ENCODE measurements around the gene GJC2. TPM values are rescaled to one million over a fixed set of nuclear protein-coding genes. Genes with fewer than 3 reads are reported as not detected.

The GJC2 gene
- total RNA-seq, 1 experiment from 2014 or later = 1.5 TPM

DNA sequence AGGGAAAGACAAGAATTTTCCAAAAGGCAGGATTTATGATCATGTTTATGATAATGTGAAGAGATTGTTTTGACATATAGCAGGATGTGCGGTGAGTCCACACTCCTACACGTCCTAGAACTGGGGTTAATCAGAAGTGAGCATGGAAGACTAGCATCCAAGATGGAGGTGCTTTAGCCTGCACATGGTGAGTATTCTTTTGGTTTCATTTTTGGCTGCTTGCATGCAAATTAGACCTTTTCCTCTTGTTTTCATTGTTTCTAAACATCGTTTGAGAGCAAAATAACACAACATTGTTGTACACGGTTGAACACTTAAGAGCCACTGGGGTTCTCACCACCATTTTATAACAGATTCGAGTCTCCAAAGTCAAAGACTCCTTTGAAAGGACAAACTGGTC lies 24.5 kb upstream of the GJC2 start:
- Histone ChIP-seq H3K9me3 (no peaks in the 10 kb centered on the region), H3K4me1 (peaks cover 7% of the 10 kb centered on the region; the same call in 1 of the 2 replicates), H3K27me3 (replicated peaks; ENCODE audit: control insufficient read depth, insufficient read depth, low read length) (no peaks in the 10 kb centered on the region), H3K36me3 (ENCODE audit: control insufficient read depth, insufficient read depth, low read length) (no peaks in the 10 kb centered on the region), H3K4me3 (ENCODE audit: low read depth, low read length) (no peak overlapping the region)
- intact Hi-C loops (cut with micrococcal nuclease; ENCODE audit: unreplicated experiment) = no loop called here
- Mint-ChIP-seq H3K9me3 (ENCODE audit: unreplicated experiment) (no peaks in the 10 kb centered on the region), H3K36me3 (ENCODE audit: insufficient read depth, unreplicated experiment) (no peaks in the 10 kb centered on the region), H3K27ac (ENCODE audit: unreplicated experiment) (no peak overlapping the region), H3K4me1 (ENCODE audit: low read depth, unreplicated experiment) (no peaks in the 10 kb centered on the region), H3K4me3 (ENCODE audit: unreplicated experiment) (no peak overlapping the region), H3K27me3 (ENCODE audit: insufficient read depth, unreplicated experiment) (no peaks in the 10 kb centered on the region)
- POLR2A ChIA-PET = no interaction called here
- CTCF ChIA-PET = no interaction called here
- no peak for DNase-seq
- TF ChIP-seq, protein P1, sequence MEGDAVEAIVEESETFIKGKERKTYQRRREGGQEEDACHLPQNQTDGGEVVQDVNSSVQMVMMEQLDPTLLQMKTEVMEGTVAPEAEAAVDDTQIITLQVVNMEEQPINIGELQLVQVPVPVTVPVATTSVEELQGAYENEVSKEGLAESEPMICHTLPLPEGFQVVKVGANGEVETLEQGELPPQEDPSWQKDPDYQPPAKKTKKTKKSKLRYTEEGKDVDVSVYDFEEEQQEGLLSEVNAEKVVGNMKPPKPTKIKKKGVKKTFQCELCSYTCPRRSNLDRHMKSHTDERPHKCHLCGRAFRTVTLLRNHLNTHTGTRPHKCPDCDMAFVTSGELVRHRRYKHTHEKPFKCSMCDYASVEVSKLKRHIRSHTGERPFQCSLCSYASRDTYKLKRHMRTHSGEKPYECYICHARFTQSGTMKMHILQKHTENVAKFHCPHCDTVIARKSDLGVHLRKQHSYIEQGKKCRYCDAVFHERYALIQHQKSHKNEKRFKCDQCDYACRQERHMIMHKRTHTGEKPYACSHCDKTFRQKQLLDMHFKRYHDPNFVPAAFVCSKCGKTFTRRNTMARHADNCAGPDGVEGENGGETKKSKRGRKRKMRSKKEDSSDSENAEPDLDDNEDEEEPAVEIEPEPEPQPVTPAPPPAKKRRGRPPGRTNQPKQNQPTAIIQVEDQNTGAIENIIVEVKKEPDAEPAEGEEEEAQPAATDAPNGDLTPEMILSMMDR (IDR thresholded peaks at IDR 0.05; ENCODE audit: insufficient read depth in 1 of 2, low read depth in 1 of 2, low read length in 1 of 2, severe bottlenecking in 1 of 2, unreplicated experiment in 1 of 2) = no peak
- BruUV-seq (replicated peaks) = no TSS peak

DNA sequence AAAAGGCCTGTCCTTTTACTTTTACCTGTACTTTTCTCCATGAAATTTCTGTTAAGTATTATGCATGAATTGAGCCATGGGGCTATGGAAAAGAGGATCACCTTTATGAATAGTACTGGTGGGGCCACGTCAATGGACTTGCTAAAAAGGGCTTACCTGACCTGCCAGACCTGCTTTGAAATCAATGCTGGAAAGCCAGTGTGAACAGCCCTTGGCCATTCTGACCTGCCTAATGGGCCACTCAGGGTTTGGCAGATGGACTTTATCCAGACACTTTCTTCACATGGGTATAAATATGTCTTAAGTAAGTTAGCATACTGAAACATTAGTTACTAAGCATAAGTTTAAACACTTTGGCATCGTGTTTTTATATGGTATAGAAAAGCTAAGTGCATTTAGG lies 18.0 kb upstream of the GJC2 start:
- no peaks in the 10 kb centered on the region for H3K36me3 ChIP-seq (ENCODE audit: control insufficient read depth, insufficient read depth, low read length)
- no peaks in the 10 kb centered on the region for H3K27me3 ChIP-seq (replicated peaks; ENCODE audit: control insufficient read depth, insufficient read depth, low read length)
- ChIA-PET CTCF (interaction anchor here (1.6 kb wide), 1 partner anchor 132 kb away, joined by 5 read pairs; no protein-coding TSS in a partner anchor), POLR2A (interaction anchor here (2.2 kb wide), 1 partner anchor 22 kb away, joined by 18 read pairs; no protein-coding TSS in a partner anchor)
- intact Hi-C loops (cut with micrococcal nuclease; ENCODE audit: unreplicated experiment) = loop anchor here (1.0 to 10.0 kb wide), 7 partner anchors 8 to 384 kb away; partner anchors contain the start of gene IBA57
- Mint-ChIP-seq H3K36me3 (ENCODE audit: insufficient read depth, unreplicated experiment) (no peaks in the 10 kb centered on the region), H3K4me3 (ENCODE audit: unreplicated experiment) (peak overlapping the region; percentile 90), H3K9me3 (ENCODE audit: unreplicated experiment) (no peaks in the 10 kb centered on the region), H3K27me3 (ENCODE audit: insufficient read depth, unreplicated experiment) (no peaks in the 10 kb centered on the region), H3K27ac (ENCODE audit: unreplicated experiment) (peak overlapping the region; percentile 90), H3K4me1 (ENCODE audit: low read depth, unreplicated experiment) (no peaks in the 10 kb centered on the region)
- DNase-seq = peak in 1 of 2 experiments; percentile 29
- TF ChIP-seq, protein P1 (IDR thresholded peaks at IDR 0.05; ENCODE audit: insufficient read depth in 1 of 2, low read depth in 1 of 2, low read length in 1 of 2, severe bottlenecking in 1 of 2, unreplicated experiment in 1 of 2) = no peak
- no peaks in the 10 kb centered on the region for H3K9me3 ChIP-seq
- H3K4me3 ChIP-seq (ENCODE audit: low read depth, low read length) = no peak overlapping the region
- BruUV-seq (replicated peaks) = no TSS peak
- peaks cover 12% of the 10 kb centered on the region for H3K4me1 ChIP-seq

DNA sequence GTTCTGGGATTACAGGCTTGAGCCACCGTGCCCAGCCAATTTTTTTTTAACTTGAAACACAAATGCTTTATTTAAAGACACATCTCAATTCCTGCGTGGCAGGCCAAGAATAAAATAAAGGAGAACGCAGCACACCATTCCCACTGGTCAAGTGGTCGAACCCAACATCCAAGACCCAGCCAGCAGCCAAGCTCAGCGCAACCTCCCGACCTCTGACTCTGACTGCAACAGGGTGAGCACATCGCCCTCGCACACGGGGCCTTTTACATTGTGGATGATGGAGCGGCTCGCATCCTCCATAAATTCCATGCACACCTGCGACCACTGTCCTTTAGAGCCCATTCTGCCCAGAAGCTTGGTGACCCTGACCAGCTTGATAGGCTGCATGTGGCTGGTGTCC lies 15.1 kb upstream of the GJC2 start:
- no peaks in the 10 kb centered on the region for H3K4me1 Mint-ChIP-seq (ENCODE audit: low read depth, unreplicated experiment)
- H3K36me3 ChIP-seq (ENCODE audit: control insufficient read depth, insufficient read depth, low read length) = no peaks in the 10 kb centered on the region
- no peaks in the 10 kb centered on the region for H3K9me3 Mint-ChIP-seq (ENCODE audit: unreplicated experiment)
- no TSS peak for BruUV-seq (replicated peaks)
- peaks cover 12% of the 10 kb centered on the region for H3K4me1 ChIP-seq
- POLR2A ChIA-PET = no interaction called here
- no peak overlapping the region for H3K27ac Mint-ChIP-seq (ENCODE audit: unreplicated experiment)
- H3K9me3 ChIP-seq = no peaks in the 10 kb centered on the region
- peaks cover 3% of the 10 kb centered on the region for H3K36me3 Mint-ChIP-seq (ENCODE audit: insufficient read depth, unreplicated experiment)
- no peaks in the 10 kb centered on the region for H3K27me3 ChIP-seq (replicated peaks; ENCODE audit: control insufficient read depth, insufficient read depth, low read length)
- no peaks in the 10 kb centered on the region for H3K27me3 Mint-ChIP-seq (ENCODE audit: insufficient read depth, unreplicated experiment)
- intact Hi-C loops (cut with micrococcal nuclease; ENCODE audit: unreplicated experiment) = loop anchor here (5.0 to 10.0 kb wide), 2 partner anchors 48 to 130 kb away; no protein-coding TSS in a partner anchor
- CTCF ChIA-PET = no interaction called here
- no peak overlapping the region for H3K4me3 ChIP-seq (ENCODE audit: low read depth, low read length)
- no peak for DNase-seq
- H3K4me3 Mint-ChIP-seq (ENCODE audit: unreplicated experiment) = no peak overlapping the region
- TF ChIP-seq, protein P1 (IDR thresholded peaks at IDR 0.05; ENCODE audit: insufficient read depth in 1 of 2, low read depth in 1 of 2, low read length in 1 of 2, severe bottlenecking in 1 of 2, unreplicated experiment in 1 of 2) = no peak

Data from Caco-2 (cell line).